ENCODE results near the gene PRKD2.

The PRKD2 gene

GRCh38 chr19:46732966-46733689 is 16.2 kb upstream of the PRKD2 start:
- TF ChIP-seq CTCF (IDR thresholded peaks at IDR 0.05; ENCODE audit: borderline replicate concordance, insufficient read depth, low read depth, low read length) = no peak
- H3K4me3 ChIP-seq (ENCODE audit: low read depth, low read length) = no peak overlapping the region

- TF ChIP-seq CTCF (IDR thresholded peaks at IDR 0.05; ENCODE audit: borderline replicate concordance, insufficient read depth, low read depth, low read length) = no peak
- no peak overlapping the region for H3K4me3 ChIP-seq (ENCODE audit: low read depth, low read length)
Observed at GRCh38 chr19:46732172-46732938, 15.4 kb upstream of the PRKD2 start.

GRCh38 chr19:46731584-46731983 is 14.7 kb upstream of the PRKD2 start:
- no peak overlapping the region for H3K4me3 ChIP-seq (ENCODE audit: low read depth, low read length)
- no peak for TF ChIP-seq CTCF (IDR thresholded peaks at IDR 0.05; ENCODE audit: borderline replicate concordance, insufficient read depth, low read depth, low read length)

GRCh38 chr19:46731007-46731501 is 14.1 kb upstream of the PRKD2 start:
- TF ChIP-seq CTCF (IDR thresholded peaks at IDR 0.05; ENCODE audit: borderline replicate concordance, insufficient read depth, low read depth, low read length) = no peak
- no peak overlapping the region for H3K4me3 ChIP-seq (ENCODE audit: low read depth, low read length)

- no peak for TF ChIP-seq CTCF (IDR thresholded peaks at IDR 0.05; ENCODE audit: borderline replicate concordance, insufficient read depth, low read depth, low read length)
- no peak overlapping the region for H3K4me3 ChIP-seq (ENCODE audit: low read depth, low read length)
Observed at GRCh38 chr19:46730595-46730994, 13.7 kb upstream of the PRKD2 start.

- TF ChIP-seq CTCF (IDR thresholded peaks at IDR 0.05; ENCODE audit: borderline replicate concordance, insufficient read depth, low read depth, low read length) = no peak
Observed at GRCh38 chr19:46730187-46730586, 13.3 kb upstream of the PRKD2 start.

More at GRCh38 chr19:46730187-46730586, 13.3 kb upstream of the PRKD2 start:
- H3K4me3 ChIP-seq (ENCODE audit: low read depth, low read length) = no peak overlapping the region

Data from GM12875 (cell line).